PFSK-1 (cell line): ENCODE data around the gene STRIP1.

Source experiments
- FOXP2 ChIP-seq: optimal IDR thresholded peaks from 2 replicates; pipeline ENCODE3; 2011; ENCODE audit warnings: borderline replicate concordance, control low read depth, inconsistent platforms; ENCODE audit not compliant: insufficient read depth; ENCODE audit errors: extremely low read length, extremely low read depth
- TAF1 ChIP-seq: IDR thresholded peaks from 2 replicates; pipeline ENCODE4 v1.6.1; 2012; ENCODE audit warnings: low read length, control low read depth, borderline replicate concordance; ENCODE audit not compliant: insufficient read depth
- TF ChIP-seq, protein P1 (sequence below), 2 experiments: IDR thresholded peaks; 2 replicates each; pipeline versions ENCODE4 v1.6.1 to v1.8.0; 2011 to 2012; ENCODE audit warnings: low read depth in 2 of 2, low read length in 2 of 2, control low read depth in 1 of 2, inconsistent platforms in 1 of 2, mild to moderate bottlenecking in 1 of 2, moderate library complexity in 1 of 2; ENCODE audit not compliant: insufficient read depth in 1 of 2

DNA sequence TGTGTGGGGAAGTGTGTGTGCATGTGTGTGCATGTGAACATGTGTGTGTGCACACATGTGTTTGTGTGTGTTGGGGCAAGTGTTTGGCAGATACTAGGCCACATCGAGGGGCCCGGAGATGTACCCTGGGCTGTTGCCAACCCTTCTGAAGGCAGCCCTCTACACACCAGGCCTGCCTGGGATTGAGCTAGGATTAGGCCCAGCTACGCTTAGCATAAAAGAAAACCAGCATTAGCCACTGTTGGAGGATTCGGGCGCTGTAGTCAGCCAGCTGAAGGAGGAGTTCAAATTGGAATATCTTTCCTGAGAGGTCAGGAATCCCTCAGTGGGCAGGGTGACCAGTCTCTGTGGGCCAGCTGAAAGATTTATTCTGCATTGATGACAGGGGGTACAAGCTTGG lies 46.6 kb downstream of the STRIP1 start:
- no peak for TF ChIP-seq TAF1
- TF ChIP-seq, protein P1, sequence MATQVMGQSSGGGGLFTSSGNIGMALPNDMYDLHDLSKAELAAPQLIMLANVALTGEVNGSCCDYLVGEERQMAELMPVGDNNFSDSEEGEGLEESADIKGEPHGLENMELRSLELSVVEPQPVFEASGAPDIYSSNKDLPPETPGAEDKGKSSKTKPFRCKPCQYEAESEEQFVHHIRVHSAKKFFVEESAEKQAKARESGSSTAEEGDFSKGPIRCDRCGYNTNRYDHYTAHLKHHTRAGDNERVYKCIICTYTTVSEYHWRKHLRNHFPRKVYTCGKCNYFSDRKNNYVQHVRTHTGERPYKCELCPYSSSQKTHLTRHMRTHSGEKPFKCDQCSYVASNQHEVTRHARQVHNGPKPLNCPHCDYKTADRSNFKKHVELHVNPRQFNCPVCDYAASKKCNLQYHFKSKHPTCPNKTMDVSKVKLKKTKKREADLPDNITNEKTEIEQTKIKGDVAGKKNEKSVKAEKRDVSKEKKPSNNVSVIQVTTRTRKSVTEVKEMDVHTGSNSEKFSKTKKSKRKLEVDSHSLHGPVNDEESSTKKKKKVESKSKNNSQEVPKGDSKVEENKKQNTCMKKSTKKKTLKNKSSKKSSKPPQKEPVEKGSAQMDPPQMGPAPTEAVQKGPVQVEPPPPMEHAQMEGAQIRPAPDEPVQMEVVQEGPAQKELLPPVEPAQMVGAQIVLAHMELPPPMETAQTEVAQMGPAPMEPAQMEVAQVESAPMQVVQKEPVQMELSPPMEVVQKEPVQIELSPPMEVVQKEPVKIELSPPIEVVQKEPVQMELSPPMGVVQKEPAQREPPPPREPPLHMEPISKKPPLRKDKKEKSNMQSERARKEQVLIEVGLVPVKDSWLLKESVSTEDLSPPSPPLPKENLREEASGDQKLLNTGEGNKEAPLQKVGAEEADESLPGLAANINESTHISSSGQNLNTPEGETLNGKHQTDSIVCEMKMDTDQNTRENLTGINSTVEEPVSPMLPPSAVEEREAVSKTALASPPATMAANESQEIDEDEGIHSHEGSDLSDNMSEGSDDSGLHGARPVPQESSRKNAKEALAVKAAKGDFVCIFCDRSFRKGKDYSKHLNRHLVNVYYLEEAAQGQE (IDR thresholded peaks at IDR 0.05; ENCODE audit: insufficient read depth in 1 of 2, low read depth in 2 of 2, low read length in 2 of 2) = no peak
- TF ChIP-seq FOXP2 = no peak
